Neuronal stem cell (in vitro differentiated cells): ENCODE measurements around the gene IRF3.

Experiments
- DNase-seq: peaks from one replicate; pipeline ENCODE4 v3.0.0-alpha.2; 2013; ENCODE audit warnings: low spot score
- H2AFZ ChIP-seq: one replicate; pipeline ENCODE4 v1.6.1; 2013; ENCODE audit warnings: mild to moderate bottlenecking, low read length, inconsistent platforms
- H2AK5ac ChIP-seq: 2 replicates; pipeline ENCODE4 v1.6.1; 2013; ENCODE audit warnings: low read depth, mild to moderate bottlenecking, inconsistent platforms, low read length, moderate library complexity, mixed read lengths
- H2BK120ac ChIP-seq: 2 replicates; pipeline ENCODE4 v1.6.1; 2013; ENCODE audit warnings: low read depth, mild to moderate bottlenecking, inconsistent platforms, low read length, moderate library complexity, mixed read lengths
- H2BK12ac ChIP-seq: one replicate; pipeline ENCODE4 v1.6.1; 2013; ENCODE audit warnings: low read length, inconsistent platforms
- H2BK15ac ChIP-seq: 2 replicates; pipeline ENCODE4 v1.6.1; 2013; ENCODE audit warnings: mild to moderate bottlenecking, low read length, inconsistent platforms, mixed read lengths
- H2BK5ac ChIP-seq: one replicate; pipeline ENCODE4 v1.6.1; 2013; ENCODE audit warnings: inconsistent platforms, mild to moderate bottlenecking, low read length, moderate library complexity
- H3K14ac ChIP-seq: one replicate; pipeline ENCODE4 v1.6.1; 2013; ENCODE audit warnings: low read length, inconsistent platforms
- H3K18ac ChIP-seq: 2 replicates; pipeline ENCODE4 v1.6.1; 2013; ENCODE audit warnings: low read length, inconsistent platforms
- H3K23ac ChIP-seq: 2 replicates; pipeline ENCODE4 v1.6.1; 2013; ENCODE audit warnings: low read depth, mild to moderate bottlenecking, mixed read lengths, low read length, inconsistent platforms; ENCODE audit not compliant: poor library complexity
- H3K27ac ChIP-seq: replicated peaks from 3 replicates; pipeline ENCODE4 v1.5.1; 2013; ENCODE audit warnings: low read length, inconsistent platforms
- H3K27me3 ChIP-seq, 3 experiments: 2 replicates each; pipeline ENCODE4 v1.6.1; 2013; ENCODE audit warnings: low read length in 3 of 3, mild to moderate bottlenecking in 2 of 3, inconsistent platforms in 1 of 3, low read depth in 1 of 3, mixed read lengths in 1 of 3, moderate library complexity in 1 of 3; ENCODE audit not compliant: control insufficient read depth in 3 of 3, insufficient read depth in 3 of 3
- H3K36me3 ChIP-seq, 2 donors: replicated peaks in 1 of 2; 2 replicates each; pipeline ENCODE4 v1.6.1; 2013; ENCODE audit warnings: low read length in 2 of 2; ENCODE audit not compliant: control insufficient read depth in 2 of 2, insufficient read depth in 2 of 2
- H3K4ac ChIP-seq: 2 replicates; pipeline ENCODE4 v1.6.1; 2013; ENCODE audit warnings: inconsistent platforms, mild to moderate bottlenecking, low read length, moderate library complexity
- H3K4me1 ChIP-seq, 2 donors: 1 replicate in 1 of 2; 2 replicates in 1 of 2; pipeline ENCODE4 v1.6.1; 2013; ENCODE audit warnings: low read length in 2 of 2, low read depth in 1 of 2; ENCODE audit not compliant: control insufficient read depth in 2 of 2, insufficient read depth in 1 of 2
- H3K4me2 ChIP-seq: one replicate; pipeline ENCODE4 v1.6.1; 2013; ENCODE audit warnings: mild to moderate bottlenecking, low read length, inconsistent platforms; ENCODE audit not compliant: insufficient read depth, poor library complexity, severe bottlenecking
- H3K4me3 ChIP-seq, 2 donors: 2 replicates each; pipeline ENCODE4 v1.5.1; 2013; ENCODE audit warnings: low read length in 2 of 2, mild to moderate bottlenecking in 2 of 2, inconsistent platforms in 1 of 2, moderate library complexity in 1 of 2
- H3K79me1 ChIP-seq: one replicate; pipeline ENCODE4 v1.6.1; 2013; ENCODE audit warnings: low read depth, mild to moderate bottlenecking, inconsistent platforms, low read length, moderate library complexity
- H3K9ac ChIP-seq: one replicate; pipeline ENCODE4 v1.6.1; 2013; ENCODE audit warnings: mild to moderate bottlenecking, low read depth, low read length, inconsistent platforms; ENCODE audit not compliant: poor library complexity
- H3K9me3 ChIP-seq, 2 donors: replicated peaks in 1 of 2; 2 replicates each; pipeline versions ENCODE3 to v1.6.1; 2013; ENCODE audit warnings: low read length in 2 of 2, mild to moderate bottlenecking in 2 of 2, inconsistent platforms in 1 of 2, low read depth in 1 of 2, mixed read lengths in 1 of 2, moderate library complexity in 1 of 2; ENCODE audit not compliant: control insufficient read depth in 2 of 2, insufficient read depth in 1 of 2
- H4K8ac ChIP-seq: one replicate; pipeline ENCODE4 v1.6.1; 2013; ENCODE audit warnings: low read depth, mild to moderate bottlenecking, inconsistent platforms, low read length, moderate library complexity
- H4K91ac ChIP-seq: one replicate; pipeline ENCODE4 v1.6.1; 2013; ENCODE audit warnings: low read length, low read depth, mild to moderate bottlenecking, inconsistent platforms; ENCODE audit not compliant: poor library complexity
- WGBS, 2 donors: extraction: QIAGEN DNeasy Blood & Tissue Kit; methylation state at CpG; one replicate each; pipeline ENCODE4 v1.1.7; 2013; ENCODE audit warnings: missing lambda C conversion rate in 2 of 2, mixed read lengths in 1 of 2; ENCODE audit not compliant: insufficient read length in 2 of 2, insufficient replicate concordance in 1 of 2; ENCODE audit errors: extremely low coverage in 2 of 2; 5-methylcytosine and 5-hydroxymethylcytosine counted together

The IRF3 gene

DNA sequence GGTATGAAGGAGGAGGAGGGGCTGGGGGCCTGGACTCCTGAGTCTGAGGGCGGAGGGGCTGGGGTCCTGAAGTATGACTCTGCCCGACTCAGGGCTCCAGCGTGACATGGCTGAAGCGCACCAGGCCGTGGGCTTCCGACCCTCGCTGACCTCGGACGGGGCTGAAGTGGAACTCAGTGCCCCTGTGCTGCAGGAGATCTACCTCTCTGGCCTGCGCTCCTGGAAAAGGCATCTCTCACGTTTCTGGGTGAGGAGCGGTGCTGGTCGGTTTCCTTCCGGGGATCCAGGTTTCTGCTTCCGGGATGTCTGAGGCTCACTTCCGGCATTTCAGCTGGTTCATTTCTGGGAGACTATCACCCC lies 26.5 kb upstream of the IRF3 start:
- peaks cover 17 to 18% of the 10 kb centered on the region in 2 donors for H3K4me1 ChIP-seq
- peak overlapping the region; percentile 74 for H2BK15ac ChIP-seq
- WGBS, 2 donors, result no CpG with 5 or more reads among the region's 16 CpGs
- H3K18ac ChIP-seq, result peak overlapping the region; percentile 88
- H3K9me3 ChIP-seq, result peaks cover 0 to 2% of the 10 kb centered on the region in 2 donors
- peak overlapping the region; percentile 66 for H3K4me2 ChIP-seq
- H3K36me3 ChIP-seq, result peaks cover 16 to 52% of the 10 kb centered on the region in 2 donors
- DNase-seq, result no peak
- H2AFZ ChIP-seq, result peak overlapping the region; percentile 89
- no peak overlapping the region for H2BK5ac ChIP-seq
- peak overlapping the region; percentile 66 for H3K27ac ChIP-seq
- H3K79me1 ChIP-seq, result peaks cover 10% of the 10 kb centered on the region
- H2BK12ac ChIP-seq, result no peak overlapping the region
- H3K9ac ChIP-seq, result peak overlapping the region; percentile 38
- H3K23ac ChIP-seq, result no peak overlapping the region
- no peak overlapping the region for H4K91ac ChIP-seq
- no peak overlapping the region for H3K4ac ChIP-seq
- H3K27me3 ChIP-seq, result no peaks in the 10 kb centered on the region
- H4K8ac ChIP-seq, result no peak overlapping the region
- peak overlapping the region; percentile 92 for H2BK120ac ChIP-seq
- peak overlapping the region; percentile 64 for H2AK5ac ChIP-seq
- H3K14ac ChIP-seq, result peak overlapping the region; percentile 14
- H3K4me3 ChIP-seq, result peak overlapping the region; percentile 53 to 55

- H3K9me3 ChIP-seq, result peaks cover 0 to 2% of the 10 kb centered on the region in 2 donors
- H2BK15ac ChIP-seq, result peak overlapping the region; percentile 74
- H3K27ac ChIP-seq, result peak overlapping the region; percentile 88
- peaks cover 19 to 21% of the 10 kb centered on the region in 2 donors for H3K4me1 ChIP-seq
- H3K14ac ChIP-seq, result peak overlapping the region; percentile 3
- no peak overlapping the region for H3K4ac ChIP-seq
- peaks cover 14 to 52% of the 10 kb centered on the region in 2 donors for H3K36me3 ChIP-seq
- H2BK5ac ChIP-seq, result peak overlapping the region; percentile 91
- no peaks in the 10 kb centered on the region for H3K27me3 ChIP-seq
- DNase-seq, result peak; percentile 80
- peaks cover 10% of the 10 kb centered on the region for H3K79me1 ChIP-seq
- peak overlapping the region; percentile 90 for H3K18ac ChIP-seq
- no peak overlapping the region for H2BK12ac ChIP-seq
- peak overlapping the region; percentile 8 for H3K23ac ChIP-seq
- H3K9ac ChIP-seq, result peak overlapping the region; percentile 64
- H2AFZ ChIP-seq, result peak overlapping the region; percentile 89
- H2AK5ac ChIP-seq, result no peak overlapping the region
- H4K8ac ChIP-seq, result no peak overlapping the region
- H4K91ac ChIP-seq, result no peak overlapping the region
- H2BK120ac ChIP-seq, result peak overlapping the region; percentile 63
- no CpG with 5 or more reads among the region's 39 CpGs for WGBS, 2 donors
- peak overlapping the region; percentile 66 for H3K4me2 ChIP-seq
- H3K4me3 ChIP-seq, result peak overlapping the region; percentile 55 to 83
Measured at GRCh38 chr19:49691243-49692146, 25.8 kb upstream of the IRF3 start.

GRCh38 chr19:49690656-49691242 lies 25.1 kb upstream of the IRF3 start, which contains the start of gene CPT1C:
Gene CPT1C (plus strand): TSS chr19:49691116. CDS start chr19:49692253, 1,137 bp downstream.
- peaks cover 20 to 54% of the 10 kb centered on the region in 2 donors for H3K36me3 ChIP-seq
- H4K8ac ChIP-seq, result no peak within 1 kb of the TSS
- H4K91ac ChIP-seq, result no peak within 1 kb of the TSS
- H2AK5ac ChIP-seq, result peak within 1 kb of the TSS; percentile 68
- H3K4me3 ChIP-seq, result peak within 1 kb of the TSS; percentile 55 to 94
- H2BK5ac ChIP-seq, result peak within 1 kb of the TSS; percentile 91
- peak within 1 kb of the TSS; percentile 96 for H3K9ac ChIP-seq
- peak within 1 kb of the TSS; percentile 93 for H3K27ac ChIP-seq
- peaks cover 0 to 2% of the 10 kb centered on the region in 2 donors for H3K9me3 ChIP-seq
- peak within 1 kb of the TSS; percentile 74 for H2BK15ac ChIP-seq
- peak within 1 kb of the TSS; percentile 90 for H3K4me2 ChIP-seq
- peak; percentile 91 for DNase-seq
- peak within 1 kb of the TSS; percentile 25 for H3K4ac ChIP-seq
- H3K4me1 ChIP-seq, result peaks cover 19 to 21% of the 10 kb centered on the region in 2 donors
- H3K79me1 ChIP-seq, result peaks cover 10% of the 10 kb centered on the region
- peak within 1 kb of the TSS; percentile 36 for H2BK12ac ChIP-seq
- peak within 1 kb of the TSS; percentile 63 for H2BK120ac ChIP-seq
- H3K27me3 ChIP-seq, result no peaks in the 10 kb centered on the region
- peak within 1 kb of the TSS; percentile 87 for H3K23ac ChIP-seq
- H2AFZ ChIP-seq, result peak within 1 kb of the TSS; percentile 89
- peak within 1 kb of the TSS; percentile 98 for H3K18ac ChIP-seq
- H3K14ac ChIP-seq, result peak within 1 kb of the TSS; percentile 97
- WGBS, 2 donors, result no CpG with 5 or more reads among the region's 38 CpGs
